Keratinocyte (primary cell): Measurements from ENCODE around the gene ACRBP.

Source experiments
- CTCF ChIP-seq, 3 experiments: IDR thresholded peaks in 1 of 3; conservative IDR thresholded peaks in 1 of 3; optimal IDR thresholded peaks in 1 of 3; 2 replicates in 2 of 3; 3 replicates in 1 of 3; pipeline versions ENCODE3 to v1.5.1; 2011; ENCODE audit warnings: low read length in 3 of 3, mild to moderate bottlenecking in 3 of 3, moderate library complexity in 2 of 3, control low read depth in 1 of 3, inconsistent platforms in 1 of 3; ENCODE audit not compliant: insufficient read depth in 2 of 3; ENCODE audit errors: extremely low read depth in 1 of 3
- EZH2 ChIP-seq: IDR thresholded peaks from one replicate; pipeline ENCODE4 v1.6.1; 2012; ENCODE audit warnings: inconsistent platforms, mild to moderate bottlenecking, low read length, moderate library complexity

DNA sequence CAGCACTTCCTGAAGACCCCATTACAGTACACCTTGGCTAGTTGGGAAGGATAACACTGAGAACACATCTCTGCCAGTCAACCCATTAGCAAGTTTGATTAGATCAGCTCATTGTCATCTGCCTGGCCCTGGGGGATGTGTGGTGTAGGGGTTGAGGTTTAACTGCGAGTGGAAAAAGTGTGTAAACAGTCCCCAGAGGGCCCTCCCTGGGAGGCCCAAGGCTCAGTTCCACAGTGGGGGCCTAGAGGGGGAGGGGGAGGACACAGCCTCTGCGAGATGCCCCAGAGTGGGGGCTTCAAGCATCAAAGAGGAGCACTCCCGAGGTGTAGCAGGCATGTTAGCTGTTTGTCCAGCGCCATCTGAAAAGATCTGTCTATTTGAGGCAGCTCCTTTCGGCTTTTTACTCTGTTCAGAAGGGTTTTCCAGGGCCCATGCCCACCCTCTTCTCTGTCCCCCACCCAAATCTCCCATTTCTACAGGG is 11.8 kb downstream of the ACRBP start:
- TF ChIP-seq EZH2: no peak
- no peak for TF ChIP-seq CTCF (optimal IDR thresholded peaks at IDR 0.05 in 1 of 3, IDR thresholded peaks at IDR 0.05 in 1 of 3, conservative IDR thresholded peaks at IDR 0.05 in 1 of 3; ENCODE audit: extremely low read depth in 1 of 3, insufficient read depth in 2 of 3, low read length in 3 of 3)
